Right atrium auricular region (tissue), 2 donors: Measurements from ENCODE around the gene SLC38A11. TPM values are rescaled to one million over a fixed set of nuclear protein-coding genes. Genes with fewer than 3 reads are reported as not detected.
A peak's percentile ranks its signal among the peaks of the same experiment; 100 is the strongest.
"Not testable (repeated sequence)": the region's sequence is repeated elsewhere in the genome, so short reads cannot be mapped to it uniquely, and the experiment has no call there.

Source experiments
- DNase-seq: peaks from one replicate; pipeline ENCODE4 v3.0.0-alpha.2; 2019; ENCODE audit warnings: low spot score
- H3K27ac ChIP-seq, 2 donors: fragments of 200-600 bp; sonication (generic); 1 replicate in 1 of 2; 2 replicates in 1 of 2; pipeline ENCODE4 v1.5.1; 2016 to 2019
- H3K27me3 ChIP-seq, 2 donors: fragments of 200-600 bp; sonication (generic); one replicate each; pipeline versions ENCODE4 v1.5.1 to v1.6.0; 2017 to 2019
- H3K36me3 ChIP-seq: fragments of 200-600 bp; sonication (generic); one replicate; pipeline ENCODE4 v1.5.1; 2016
- H3K4me1 ChIP-seq, 2 donors: fragments of 200-600 bp; sonication (generic); one replicate each; pipeline versions ENCODE4 v1.5.1 to v1.6.0; 2017 to 2019
- H3K4me3 ChIP-seq, 2 donors: fragments of 200-600 bp; sonication (generic); 1 replicate in 1 of 2; 2 replicates in 1 of 2; pipeline ENCODE4 v1.5.1; 2017 to 2019; ENCODE audit warnings: mild to moderate bottlenecking in 1 of 2, moderate library complexity in 1 of 2
- H3K9me3 ChIP-seq, 2 donors: fragments of 200-600 bp; sonication (generic); one replicate each; pipeline ENCODE4 v1.5.1; 2019
- total RNA-seq, 2 donors: library from RNA; depleted of rRNA; stranded (reverse); fragments of >200 nt; gene quantifications; one replicate each; pipeline ENCODE4 v1.1.0, GENCODE V29; 2016
- TF ChIP-seq, protein P1 (sequence below), 2 donors: fragments of 200-600 bp; sonication (generic); IDR thresholded peaks; one replicate each; pipeline ENCODE4 v1.5.1; 2019; ENCODE audit warnings: antibody characterized with exemption in 2 of 2

Gene SLC38A11, protein sequence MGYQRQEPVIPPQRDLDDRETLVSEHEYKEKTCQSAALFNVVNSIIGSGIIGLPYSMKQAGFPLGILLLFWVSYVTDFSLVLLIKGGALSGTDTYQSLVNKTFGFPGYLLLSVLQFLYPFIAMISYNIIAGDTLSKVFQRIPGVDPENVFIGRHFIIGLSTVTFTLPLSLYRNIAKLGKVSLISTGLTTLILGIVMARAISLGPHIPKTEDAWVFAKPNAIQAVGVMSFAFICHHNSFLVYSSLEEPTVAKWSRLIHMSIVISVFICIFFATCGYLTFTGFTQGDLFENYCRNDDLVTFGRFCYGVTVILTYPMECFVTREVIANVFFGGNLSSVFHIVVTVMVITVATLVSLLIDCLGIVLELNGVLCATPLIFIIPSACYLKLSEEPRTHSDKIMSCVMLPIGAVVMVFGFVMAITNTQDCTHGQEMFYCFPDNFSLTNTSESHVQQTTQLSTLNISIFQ
- under 1 TPM in 1 of 2 donors, not detected in 1; 0.74 TPM for total RNA-seq

DNA sequence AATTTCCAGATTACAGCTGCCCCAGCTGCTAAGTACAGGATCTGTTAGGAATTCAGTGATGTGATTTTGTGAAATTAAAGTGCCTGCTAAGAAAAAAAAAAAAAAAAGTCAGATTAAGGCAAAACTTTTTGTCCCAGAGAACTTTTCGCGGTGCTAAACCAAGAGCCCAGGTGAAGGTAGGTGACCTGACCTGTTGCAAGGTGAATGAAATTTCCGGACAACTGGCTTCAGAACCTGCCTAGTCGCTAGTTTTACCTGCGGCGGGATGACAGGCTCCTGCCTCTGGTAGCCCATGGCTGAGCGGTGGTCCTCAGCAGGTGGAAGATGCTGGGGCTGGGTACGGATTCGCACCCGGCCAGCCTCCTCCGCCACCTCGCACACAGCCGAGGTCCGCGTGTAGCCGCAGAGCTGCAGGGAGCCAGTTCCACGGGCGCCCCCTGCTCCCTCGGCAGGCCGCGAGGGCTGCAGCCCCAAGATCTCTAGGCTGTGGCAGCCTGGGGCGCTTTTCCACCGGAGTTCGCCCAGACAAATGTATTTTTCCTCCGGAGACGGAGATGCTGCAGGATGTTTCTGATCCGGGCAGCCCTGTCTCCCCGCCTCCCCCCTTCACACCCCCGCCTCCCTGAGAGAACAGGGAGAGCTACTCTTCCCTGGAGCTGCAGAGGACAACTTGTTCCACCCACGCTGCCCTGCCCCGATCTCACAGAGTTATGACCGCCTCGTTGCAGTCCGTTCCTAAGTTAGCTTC lies at the start of gene SLC38A11:
Gene SLC38A11, minus strand, starts transcription at position 572 of the 748 bp plus-strand sequence. Its CDS starts 278 bp downstream, at position 294.
- Histone ChIP-seq H3K9me3 (no peaks in the 10 kb centered on the region), H3K4me1 (peaks cover 0 to 8% of the 10 kb centered on the region in 2 donors), H3K36me3 (no peaks in the 10 kb centered on the region), H3K27me3 (peaks cover 0 to 3% of the 10 kb centered on the region in 2 donors), H3K4me3 (peak within 1 kb of the TSS; percentile 16 to 41), H3K27ac (no peak within 1 kb of the TSS)
- TF ChIP-seq, protein P1, sequence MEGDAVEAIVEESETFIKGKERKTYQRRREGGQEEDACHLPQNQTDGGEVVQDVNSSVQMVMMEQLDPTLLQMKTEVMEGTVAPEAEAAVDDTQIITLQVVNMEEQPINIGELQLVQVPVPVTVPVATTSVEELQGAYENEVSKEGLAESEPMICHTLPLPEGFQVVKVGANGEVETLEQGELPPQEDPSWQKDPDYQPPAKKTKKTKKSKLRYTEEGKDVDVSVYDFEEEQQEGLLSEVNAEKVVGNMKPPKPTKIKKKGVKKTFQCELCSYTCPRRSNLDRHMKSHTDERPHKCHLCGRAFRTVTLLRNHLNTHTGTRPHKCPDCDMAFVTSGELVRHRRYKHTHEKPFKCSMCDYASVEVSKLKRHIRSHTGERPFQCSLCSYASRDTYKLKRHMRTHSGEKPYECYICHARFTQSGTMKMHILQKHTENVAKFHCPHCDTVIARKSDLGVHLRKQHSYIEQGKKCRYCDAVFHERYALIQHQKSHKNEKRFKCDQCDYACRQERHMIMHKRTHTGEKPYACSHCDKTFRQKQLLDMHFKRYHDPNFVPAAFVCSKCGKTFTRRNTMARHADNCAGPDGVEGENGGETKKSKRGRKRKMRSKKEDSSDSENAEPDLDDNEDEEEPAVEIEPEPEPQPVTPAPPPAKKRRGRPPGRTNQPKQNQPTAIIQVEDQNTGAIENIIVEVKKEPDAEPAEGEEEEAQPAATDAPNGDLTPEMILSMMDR (IDR thresholded peaks at IDR 0.05): peak in 1 of 2 donors; percentile 10
- no peak for DNase-seq

DNA sequence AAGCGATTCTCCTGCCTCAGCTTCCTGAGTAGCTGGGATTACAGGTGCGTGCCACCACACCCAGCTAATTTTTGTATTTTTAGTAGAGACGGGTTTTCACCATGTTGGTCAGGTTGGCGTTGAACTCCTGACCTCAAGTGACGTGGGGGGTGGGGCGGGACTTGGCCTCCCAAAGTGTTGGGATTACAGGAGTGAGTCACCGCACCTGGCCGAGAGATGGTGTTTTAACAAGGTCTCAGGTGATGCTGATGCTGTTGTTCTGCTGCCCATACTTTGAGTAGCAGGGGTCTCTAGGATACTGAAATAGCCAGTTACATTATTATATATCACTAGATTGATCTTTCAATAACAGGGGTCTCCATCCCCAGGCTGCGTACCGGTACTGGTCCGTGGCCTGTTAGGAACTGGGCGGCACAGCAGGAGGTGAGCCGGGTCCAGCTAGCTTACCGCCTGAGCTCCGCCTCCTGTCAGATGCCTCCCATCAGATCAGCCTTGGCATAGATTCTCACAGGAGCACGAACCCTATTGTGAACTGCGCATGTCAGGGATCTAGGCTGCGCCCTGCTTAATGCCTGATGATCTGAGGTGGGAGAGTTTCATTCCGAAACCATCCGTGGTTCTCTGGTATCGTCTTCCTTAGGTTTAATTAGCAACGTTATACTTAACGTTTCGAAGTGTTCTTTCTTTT lies 48.3 kb upstream of the SLC38A11 start:
- TF ChIP-seq, protein P1 (IDR thresholded peaks at IDR 0.05): no peak
- Histone ChIP-seq H3K27ac (no peak overlapping the region), H3K27me3 (no peaks in the 10 kb centered on the region), H3K4me1 (no peaks in the 10 kb centered on the region), H3K9me3 (no peaks in the 10 kb centered on the region), H3K36me3 (no peaks in the 10 kb centered on the region), H3K4me3 (no peak overlapping the region)
- DNase-seq: no peak

DNA sequence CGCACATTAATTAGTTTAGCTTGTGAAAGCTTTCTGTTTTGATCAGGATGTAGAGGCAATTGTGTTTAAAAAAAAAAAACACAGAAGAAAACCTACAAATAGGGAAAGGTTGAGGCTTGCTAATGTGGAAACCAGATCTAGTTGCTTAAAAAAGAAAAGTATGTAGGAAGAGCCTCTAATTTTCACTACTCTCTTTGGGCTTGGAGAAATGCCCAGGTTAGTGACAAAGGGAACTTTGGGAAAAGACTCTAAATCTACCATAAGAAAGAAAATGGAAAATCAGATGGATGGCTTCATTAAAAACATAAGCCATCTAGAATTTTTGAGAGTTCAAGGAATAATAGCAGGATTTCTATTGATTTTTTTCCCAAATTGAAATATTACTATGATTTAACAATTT lies 47.3 kb upstream of the SLC38A11 start:
- no peak for DNase-seq
- Histone ChIP-seq H3K4me3 (no peak overlapping the region), H3K4me1 (no peaks in the 10 kb centered on the region), H3K9me3 (no peaks in the 10 kb centered on the region), H3K27me3 (no peaks in the 10 kb centered on the region), H3K36me3 (no peaks in the 10 kb centered on the region), H3K27ac (no peak overlapping the region)
- TF ChIP-seq, protein P1 (IDR thresholded peaks at IDR 0.05): no peak

DNA sequence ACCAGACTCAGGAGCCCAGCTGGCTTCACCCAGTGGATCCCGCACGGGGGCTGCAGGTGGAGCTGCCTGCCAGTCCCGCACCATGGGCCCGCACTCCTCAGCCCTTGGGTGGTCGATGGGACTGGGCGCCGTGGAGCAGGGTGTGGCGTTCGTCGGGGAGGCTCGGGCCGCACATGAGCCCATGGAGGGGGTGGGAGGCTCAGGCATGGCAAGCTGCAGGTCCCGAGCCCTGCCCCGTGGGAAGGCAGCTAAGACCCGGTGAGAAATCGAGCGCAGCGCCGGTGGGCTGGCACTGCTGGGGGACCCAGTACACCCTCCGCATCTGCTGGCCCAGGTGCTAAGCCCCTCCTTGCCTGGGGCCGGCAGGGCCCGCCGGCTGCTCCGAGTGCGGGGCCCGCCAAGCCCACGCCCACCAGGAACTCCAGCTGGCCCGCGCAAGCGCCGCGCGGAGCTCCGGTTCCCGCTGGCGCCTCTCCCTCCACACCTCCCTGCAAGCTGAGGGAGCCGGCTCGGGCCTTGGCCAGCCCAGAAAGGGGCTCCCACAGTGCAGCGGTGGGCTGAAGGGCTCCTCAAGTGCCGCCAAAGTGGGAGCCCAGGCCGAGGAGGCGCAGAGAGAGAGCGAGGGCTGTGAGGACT lies 39.5 kb upstream of the SLC38A11 start:
- not testable (repeated sequence) for H3K27ac ChIP-seq, H3K4me3 ChIP-seq, H3K36me3 ChIP-seq, H3K9me3 ChIP-seq, H3K4me1 ChIP-seq, H3K27me3 ChIP-seq, DNase-seq

DNA sequence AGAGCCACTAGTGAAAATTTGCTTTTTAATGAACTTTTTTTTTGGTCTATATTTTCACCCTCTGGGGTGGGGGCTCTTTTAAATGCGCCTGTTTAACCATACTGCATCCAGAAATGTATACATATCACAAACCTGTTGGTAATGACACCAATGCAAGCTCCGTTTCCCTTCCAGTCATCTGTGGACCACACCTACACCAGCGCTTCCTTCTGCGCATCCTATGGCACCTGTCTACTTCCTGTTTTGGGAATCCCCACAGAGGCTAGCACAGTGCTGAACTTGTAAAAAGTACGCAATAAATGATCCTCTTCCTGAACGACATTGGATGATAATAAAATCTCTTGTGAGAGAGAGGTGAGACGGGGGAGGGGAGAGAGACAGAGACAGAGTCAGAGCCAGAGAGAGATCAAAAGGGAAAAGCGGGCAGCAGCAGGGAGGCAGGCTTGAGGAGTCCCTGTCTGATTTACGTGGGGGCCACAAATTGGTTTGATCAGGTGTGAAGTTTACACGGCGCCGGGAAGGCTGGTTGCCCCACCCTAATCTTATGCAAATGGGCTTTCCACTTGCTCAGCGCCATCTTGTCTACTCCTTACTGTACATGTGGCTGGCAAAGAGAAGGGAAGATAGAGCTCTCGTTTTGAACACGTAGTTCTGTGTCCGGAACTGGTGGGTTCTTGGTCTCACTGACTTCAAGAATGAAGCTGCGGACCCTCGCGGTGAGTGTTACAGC lies 38.1 kb upstream of the SLC38A11 start:
- Histone ChIP-seq H3K4me1 (peaks cover 0 to 8% of the 10 kb centered on the region in 2 donors), H3K9me3 (no peaks in the 10 kb centered on the region), H3K27me3 (no peaks in the 10 kb centered on the region)

More for the DNA sequence above, 38.1 kb upstream of the SLC38A11 start:
- TF ChIP-seq, protein P1 (IDR thresholded peaks at IDR 0.05): no peak
- Histone ChIP-seq H3K4me3 (no peak overlapping the region), H3K27ac (no peak overlapping the region), H3K36me3 (no peaks in the 10 kb centered on the region)
- no peak for DNase-seq
